RPMI7951 (cell line): ENCODE data around the gene LUC7L. TPM values are rescaled to one million over a fixed set of nuclear protein-coding genes. Genes with fewer than 3 reads are reported as not detected.
"Not testable (repeated sequence)": the region's sequence is repeated elsewhere in the genome, so short reads cannot be mapped to it uniquely, and the experiment has no call there.

ENCODE experiments used
- DNase-seq: peaks from one replicate; pipeline ENCODE4 v3.0.0-alpha.2; 2012; ENCODE audit warnings: low read depth
- total RNA-seq: library from RNA; depleted of rRNA; stranded (reverse); fragments of >200 nt; shearing (Covaris generic); gene quantifications from 2 replicates; pipeline ENCODE4 v1.2.3, GENCODE V29; 2014

LUC7L gene
- total RNA-seq, 1 experiment from 2014 or later, result 16.8 TPM

GRCh38 chr16:180101-180675 is 49.1 kb downstream of the LUC7L start, which contains the start of gene HBQ1:
HBQ1 (plus strand) TSS chr16:180459; CDS start chr16:180487, 28 bp downstream.
- DNase-seq, result no peak

DNA sequence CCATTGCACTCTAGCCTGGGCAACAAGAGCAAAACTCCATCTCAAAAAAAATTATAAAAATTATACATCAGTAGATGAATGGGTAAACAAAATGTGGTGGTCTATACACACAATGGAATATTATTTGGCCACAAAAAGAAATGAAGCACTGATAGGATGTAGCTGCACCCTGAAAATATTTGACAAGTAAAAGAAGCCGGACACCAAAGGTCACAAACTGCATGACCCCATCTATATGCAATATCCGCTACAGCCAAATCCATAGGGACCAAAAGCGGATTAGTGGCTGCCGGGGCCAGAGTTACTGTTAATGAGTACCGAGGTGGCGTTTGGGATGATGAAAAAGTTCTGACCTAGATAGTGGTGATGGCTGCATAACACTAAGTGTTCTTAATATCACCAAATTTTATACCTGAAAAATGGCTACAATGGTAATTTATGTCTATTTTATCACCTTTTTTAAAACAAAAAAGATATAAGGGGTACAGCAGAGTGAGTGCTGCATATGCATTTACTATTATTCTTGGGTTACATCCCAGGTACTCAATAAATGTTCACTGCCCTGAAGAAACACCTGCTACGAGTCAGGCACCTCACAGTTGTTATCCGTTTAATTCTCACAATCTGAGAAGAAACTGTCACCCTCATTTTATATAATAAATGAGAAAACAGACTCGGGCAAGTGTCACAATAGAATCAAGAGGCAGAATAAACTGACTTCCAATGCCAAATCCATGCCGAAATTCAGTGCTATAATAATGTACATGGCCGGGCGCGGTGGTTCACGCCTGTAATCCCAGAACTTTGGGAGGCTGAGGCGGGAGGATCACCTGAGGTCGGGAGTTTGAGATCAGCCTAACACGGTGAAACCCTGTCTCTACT is 49.8 kb downstream of the LUC7L start:
- DNase-seq, result no peak

DNA sequence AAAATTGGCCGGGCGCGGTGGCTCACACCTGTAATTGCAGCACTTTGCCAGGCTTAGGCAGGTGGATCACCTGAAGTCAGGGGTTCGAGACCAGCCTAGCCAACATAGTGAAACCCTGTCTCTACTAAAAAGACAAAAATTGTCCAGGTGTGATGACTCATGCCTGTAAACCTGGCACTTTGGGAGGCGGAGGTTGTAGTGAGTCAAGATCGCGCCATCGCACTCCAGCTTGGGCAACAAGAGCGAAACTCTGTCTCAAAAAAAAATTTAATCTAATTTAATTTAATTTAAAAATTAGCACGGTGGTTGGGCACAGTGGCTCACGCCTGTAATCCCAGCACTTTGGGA is 50.6 kb downstream of the LUC7L start:
- DNase-seq, result no peak

- no peak for DNase-seq
These were observed 51.1 kb downstream of the LUC7L start for GRCh38 chr16:177981-178667.

DNA sequence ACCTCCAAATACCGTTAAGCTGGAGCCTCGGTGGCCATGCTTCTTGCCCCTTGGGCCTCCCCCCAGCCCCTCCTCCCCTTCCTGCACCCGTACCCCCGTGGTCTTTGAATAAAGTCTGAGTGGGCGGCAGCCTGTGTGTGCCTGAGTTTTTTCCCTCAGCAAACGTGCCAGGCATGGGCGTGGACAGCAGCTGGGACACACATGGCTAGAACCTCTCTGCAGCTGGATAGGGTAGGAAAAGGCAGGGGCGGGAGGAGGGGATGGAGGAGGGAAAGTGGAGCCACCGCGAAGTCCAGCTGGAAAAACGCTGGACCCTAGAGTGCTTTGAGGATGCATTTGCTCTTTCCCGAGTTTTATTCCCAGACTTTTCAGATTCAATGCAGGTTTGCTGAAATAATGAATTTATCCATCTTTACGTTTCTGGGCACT is 51.8 kb downstream of the LUC7L start:
- DNase-seq, result peak; percentile 34

GRCh38 chr16:176477-177382 is 52.5 kb downstream of the LUC7L start, which contains the start of gene HBA1:
HBA1 (plus strand) TSS chr16:176680; CDS start chr16:176717, 37 bp downstream.
- not testable (repeated sequence) for DNase-seq

DNA sequence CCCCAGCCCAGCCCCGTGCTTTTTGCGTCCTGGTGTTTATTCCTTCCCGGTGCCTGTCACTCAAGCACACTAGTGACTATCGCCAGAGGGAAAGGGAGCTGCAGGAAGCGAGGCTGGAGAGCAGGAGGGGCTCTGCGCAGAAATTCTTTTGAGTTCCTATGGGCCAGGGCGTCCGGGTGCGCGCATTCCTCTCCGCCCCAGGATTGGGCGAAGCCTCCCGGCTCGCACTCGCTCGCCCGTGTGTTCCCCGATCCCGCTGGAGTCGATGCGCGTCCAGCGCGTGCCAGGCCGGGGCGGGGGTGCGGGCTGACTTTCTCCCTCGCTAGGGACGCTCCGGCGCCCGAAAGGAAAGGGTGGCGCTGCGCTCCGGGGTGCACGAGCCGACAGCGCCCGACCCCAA is 53.2 kb downstream of the LUC7L start:
- not testable (repeated sequence) for DNase-seq

- no peak for DNase-seq
These were observed 54.0 kb downstream of the LUC7L start for GRCh38 chr16:175011-175949.

DNA sequence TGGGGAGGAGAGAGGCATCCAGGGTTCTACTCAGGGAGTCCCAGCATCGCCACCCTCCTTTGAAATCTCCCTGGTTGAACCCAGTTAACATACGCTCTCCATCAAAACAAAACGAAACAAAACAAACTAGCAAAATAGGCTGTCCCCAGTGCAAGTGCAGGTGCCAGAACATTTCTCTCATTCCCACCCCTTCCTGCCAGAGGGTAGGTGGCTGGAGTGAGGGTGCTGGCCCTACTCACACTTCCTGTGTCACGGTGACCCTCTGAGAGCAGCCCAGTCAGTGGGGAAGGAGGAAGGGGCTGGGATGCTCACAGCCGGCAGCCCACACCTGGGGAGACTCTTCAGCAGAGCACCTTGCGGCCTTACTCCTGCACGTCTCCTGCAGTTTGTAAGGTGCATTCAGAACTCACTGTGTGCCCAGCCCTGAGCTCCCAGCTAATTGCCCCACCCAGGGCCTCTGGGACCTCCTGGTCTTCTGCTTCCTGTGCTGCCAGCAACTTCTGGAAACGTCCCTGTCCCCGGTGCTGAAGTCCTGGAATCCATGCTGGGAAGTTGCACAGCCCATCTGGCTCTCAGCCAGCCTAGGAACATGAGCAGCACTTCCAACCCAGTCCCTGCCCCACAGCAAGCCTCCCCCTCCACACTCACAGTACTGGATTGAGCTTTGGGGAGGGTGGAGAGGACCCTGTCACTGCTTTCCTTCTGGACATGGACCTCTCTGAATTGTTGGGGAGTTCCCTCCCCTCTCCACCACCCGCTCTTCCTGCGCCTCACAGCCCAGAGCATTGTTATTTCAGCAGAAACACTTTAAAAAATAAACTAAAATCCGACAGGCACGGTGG is 55.1 kb downstream of the LUC7L start:
- not testable (repeated sequence) for DNase-seq

GRCh38 chr16:173211-173854 is 55.9 kb downstream of the LUC7L start:
- DNase-seq, result not testable (repeated sequence)

DNA sequence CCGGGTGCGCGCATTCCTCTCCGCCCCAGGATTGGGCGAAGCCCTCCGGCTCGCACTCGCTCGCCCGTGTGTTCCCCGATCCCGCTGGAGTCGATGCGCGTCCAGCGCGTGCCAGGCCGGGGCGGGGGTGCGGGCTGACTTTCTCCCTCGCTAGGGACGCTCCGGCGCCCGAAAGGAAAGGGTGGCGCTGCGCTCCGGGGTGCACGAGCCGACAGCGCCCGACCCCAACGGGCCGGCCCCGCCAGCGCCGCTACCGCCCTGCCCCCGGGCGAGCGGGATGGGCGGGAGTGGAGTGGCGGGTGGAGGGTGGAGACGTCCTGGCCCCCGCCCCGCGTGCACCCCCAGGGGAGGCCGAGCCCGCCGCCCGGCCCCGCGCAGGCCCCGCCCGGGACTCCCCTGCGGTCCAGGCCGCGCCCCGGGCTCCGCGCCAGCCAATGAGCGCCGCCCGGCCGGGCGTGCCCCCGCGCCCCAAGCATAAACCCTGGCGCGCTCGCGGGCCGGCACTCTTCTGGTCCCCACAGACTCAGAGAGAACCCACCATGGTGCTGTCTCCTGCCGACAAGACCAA is 56.8 kb downstream of the LUC7L start, which contains the start of gene HBA2:
Gene HBA2 (plus strand): TSS at position 503 of the 568 bp plus-strand sequence. CDS start 37 bp downstream, at position 540.
- DNase-seq, result not testable (repeated sequence)

DNA sequence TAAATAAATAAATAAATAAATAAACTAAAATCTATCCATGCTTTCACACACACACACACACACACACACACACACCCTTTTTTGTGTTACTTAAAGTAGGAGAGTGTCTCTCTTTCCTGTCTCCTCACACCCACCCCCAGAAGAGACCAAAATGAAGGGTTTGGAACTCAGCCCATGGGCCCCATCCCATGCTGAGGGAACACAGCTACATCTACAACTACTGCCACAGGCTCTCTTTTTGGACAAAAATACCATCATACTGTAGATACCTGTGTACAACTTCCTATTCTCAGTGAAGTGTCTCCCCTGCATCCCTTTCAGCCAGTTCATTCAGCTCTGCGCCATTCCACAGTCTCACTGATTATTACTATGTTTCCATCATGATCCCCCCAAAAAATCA is 58.5 kb downstream of the LUC7L start:
- no peak for DNase-seq

- DNase-seq, result peak; percentile 15
These were observed 59.2 kb downstream of the LUC7L start for GRCh38 chr16:170088-170507.

DNA sequence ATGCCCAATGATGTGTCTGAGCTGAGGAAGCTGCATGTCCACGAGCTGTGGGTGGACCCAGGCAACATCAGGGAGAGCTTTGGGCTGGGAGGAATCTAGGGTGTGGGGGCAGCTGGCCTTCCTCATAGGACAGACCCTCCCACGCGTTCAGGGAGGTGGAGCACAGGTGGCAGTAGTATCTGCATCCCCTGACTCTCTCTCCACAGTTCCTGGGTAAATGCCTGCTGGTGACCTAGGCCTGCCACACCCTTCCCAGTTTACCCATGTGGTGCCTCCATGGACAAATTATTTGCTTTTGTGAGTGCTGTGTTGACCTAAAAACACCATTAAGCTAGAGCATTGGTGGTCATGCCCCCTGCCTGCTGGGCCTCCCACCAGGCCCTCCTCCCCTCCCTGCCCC is 60.2 kb downstream of the LUC7L start:
- no peak for DNase-seq

DNA sequence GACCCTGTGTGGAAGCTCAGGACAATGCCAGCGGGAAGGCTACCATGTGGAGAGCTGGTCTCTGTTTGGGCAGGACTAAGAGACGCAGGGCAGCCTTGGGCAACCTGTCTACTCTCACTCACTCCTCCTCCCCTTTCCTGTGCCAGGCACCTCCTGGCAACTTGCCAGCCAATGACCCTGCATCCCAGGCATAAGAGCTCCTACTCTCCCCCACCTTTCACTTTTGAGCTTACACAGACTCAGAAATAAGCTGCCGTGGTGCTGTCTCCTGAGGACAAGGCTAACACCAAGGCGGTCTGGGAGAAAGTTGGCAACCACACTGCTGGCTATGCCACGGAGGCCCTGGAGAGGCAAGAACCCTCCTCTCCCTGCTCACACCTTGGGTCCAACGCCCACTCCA is 60.8 kb downstream of the LUC7L start:
- no peak for DNase-seq

DNA sequence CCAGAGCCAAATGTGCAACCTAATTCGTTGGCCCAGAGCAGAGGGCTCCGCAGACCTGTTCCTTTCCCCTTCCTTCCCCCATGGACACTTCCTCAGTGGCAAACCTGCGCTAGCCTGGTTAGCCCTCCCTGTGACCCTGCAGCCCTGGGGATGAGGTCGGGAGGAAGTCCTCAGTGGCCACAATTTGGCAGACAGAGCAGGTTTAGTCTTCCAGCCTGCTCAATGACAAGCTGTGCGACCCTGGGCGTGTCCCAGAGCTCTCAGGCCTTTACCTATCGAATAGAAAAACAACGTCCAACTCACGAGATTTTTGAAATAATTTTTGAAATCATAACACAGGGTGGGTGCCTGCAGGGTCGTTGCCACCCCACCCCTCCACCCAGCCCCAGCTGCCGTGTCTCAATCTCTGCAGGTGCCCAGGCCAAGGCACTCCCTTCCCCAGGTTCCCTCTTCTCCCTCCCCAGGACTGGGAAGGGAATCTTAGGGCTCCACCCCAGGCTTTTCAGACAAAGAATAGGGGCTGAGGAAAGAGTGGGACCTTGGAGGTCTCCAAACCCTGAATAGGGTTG is 62.0 kb downstream of the LUC7L start:
- no peak for DNase-seq

- no peak for DNase-seq
These were observed 62.7 kb downstream of the LUC7L start for GRCh38 chr16:166375-167121.
